HCT116 (cell line): Measurements from ENCODE around the gene HEG1. TPM values are rescaled to one million over a fixed set of nuclear protein-coding genes. Genes with fewer than 3 reads are reported as not detected.
A peak's percentile ranks its signal among the peaks of the same experiment; 100 is the strongest.

Experiments used
- ATAC-seq: fragments of 200-7000 bp; cut with Tn5 transposase; 2 replicates; pipeline ENCODE4 v1.9.1; 2020; ENCODE audit warnings: mild to moderate bottlenecking, moderate library complexity
- BruUV-seq: library from RNA; stranded (reverse); fragments of 400-500 nt; replicated peaks from 2 replicates; lab custom pipeline; 2021; lab: Mats Ljungman, UMichigan
- CTCF ChIA-PET: fragments of 300-600 bp; sonication (Branson Sonifier 250); formaldehyde crosslinking; loops from one replicate; lab custom pipeline; 2021; ENCODE audit warnings: antibody characterized with exemption; lab: Charles Lee
- POLR2A ChIA-PET: fragments of 300-600, 350-600 bp; sonication (Branson Sonifier 250); formaldehyde crosslinking; loops from one replicate; lab custom pipeline; 2021; ENCODE audit warnings: antibody characterized with exemption; lab: Charles Lee
- RAD21 ChIA-PET, 2 experiments: fragments of 300-600 bp; sonication (Branson Sonifier 250); formaldehyde crosslinking; loops; one replicate each; lab custom pipeline; 2023; ENCODE audit warnings: low total read pairs in 2 of 2; ENCODE audit not compliant: uncharacterized antibody in 2 of 2, unreplicated experiment in 2 of 2, low non-redundant PET in 1 of 2; lab: Charles Lee
- DNase-seq: peaks from one replicate; pipeline ENCODE4 v3.0.0-alpha.2; 2010; ENCODE audit warnings: low read depth, low spot score
- H2AFZ ChIP-seq: fragments of 200-600 bp; shearing (Covaris generic), sonication (generic); 2 replicates; pipeline ENCODE4 v1.6.1; 2017; ENCODE audit warnings: low read depth, mixed run types, mixed read lengths, antibody characterized with exemption, low read length; ENCODE audit not compliant: poor library complexity, severe bottlenecking
- H3K27ac ChIP-seq: 2 replicates; pipeline ENCODE4 v1.5.1; 2012; ENCODE audit warnings: low read depth, low read length
- H3K27me3 ChIP-seq: fragments of 200-600 bp; sonication (generic); 2 replicates; pipeline ENCODE4 v1.6.1; 2016; ENCODE audit warnings: mixed run types, low read length, mixed read lengths; ENCODE audit not compliant: insufficient read depth
- H3K36me3 ChIP-seq, 2 experiments: fragments of 200-500 bp in 1 of 2; fragments of 200-600 bp in 1 of 2; sonication (Bioruptor generic) in 1 of 2; sonication (generic) in 1 of 2; 2 replicates each; pipeline versions ENCODE4 v1.5.1 to v1.6.1; 2014 to 2016; ENCODE audit warnings: low read length in 2 of 2, inconsistent platforms in 1 of 2, mixed read lengths in 1 of 2, mixed run types in 1 of 2; ENCODE audit not compliant: insufficient read depth in 2 of 2, control insufficient read depth in 1 of 2
- H3K4me1 ChIP-seq, 2 experiments: fragments of 200-600 bp in 1 of 2; sonication (generic) in 1 of 2; 2 replicates each; pipeline versions ENCODE4 v1.5.1 to v1.6.1; 2012 to 2017; ENCODE audit warnings: low read length in 2 of 2, inconsistent platforms in 1 of 2, mild to moderate bottlenecking in 1 of 2, mixed read lengths in 1 of 2, mixed run types in 1 of 2, moderate library complexity in 1 of 2; ENCODE audit not compliant: insufficient read depth in 2 of 2, control insufficient read depth in 1 of 2
- H3K4me2 ChIP-seq: fragments of 200-600 bp; sonication (generic); 2 replicates; pipeline ENCODE4 v1.6.1; 2017; ENCODE audit warnings: mixed run types, low read length, mixed read lengths
- H3K4me3 ChIP-seq, 2 experiments: fragments of 200-600 bp in 1 of 2; sonication (generic) in 1 of 2; replicated peaks in 1 of 2; 2 replicates each; pipeline ENCODE4 v1.5.1; 2011 to 2016; ENCODE audit warnings: low read length in 2 of 2, control low read depth in 1 of 2, low read depth in 1 of 2, mild to moderate bottlenecking in 1 of 2, mixed read lengths in 1 of 2, mixed run types in 1 of 2
- H3K79me2 ChIP-seq: fragments of 200-600 bp; sonication (generic); 2 replicates; pipeline ENCODE4 v1.6.1; 2017; ENCODE audit warnings: mild to moderate bottlenecking, mixed run types, low read length, moderate library complexity, mixed read lengths; ENCODE audit not compliant: insufficient read depth
- H3K9ac ChIP-seq: fragments of 200-600 bp; sonication (generic); 2 replicates; pipeline ENCODE4 v1.6.1; 2016; ENCODE audit warnings: low read length, mixed read lengths
- H3K9me2 ChIP-seq: fragments of 200-600 bp; sonication (generic), shearing (Covaris generic); 2 replicates; pipeline ENCODE4 v1.6.1; 2017; ENCODE audit warnings: mixed run types, mild to moderate bottlenecking, moderate library complexity; ENCODE audit not compliant: insufficient read depth
- H3K9me3 ChIP-seq, 2 experiments: fragments of 200-500 bp in 1 of 2; fragments of 200-600 bp in 1 of 2; sonication (Bioruptor generic) in 1 of 2; sonication (generic) in 1 of 2; 2 replicates each; pipeline ENCODE4 v1.6.1; 2014 to 2017; ENCODE audit warnings: low read length in 2 of 2, mixed read lengths in 2 of 2, inconsistent platforms in 1 of 2, low read depth in 1 of 2, mild to moderate bottlenecking in 1 of 2, mixed run types in 1 of 2, moderate library complexity in 1 of 2; ENCODE audit not compliant: control insufficient read depth in 1 of 2, insufficient read depth in 1 of 2
- H4K20me1 ChIP-seq: fragments of 200-600 bp; sonication (generic), shearing (Covaris generic); 2 replicates; pipeline ENCODE4 v1.6.1; 2017; ENCODE audit warnings: mixed run types, mild to moderate bottlenecking, moderate library complexity; ENCODE audit not compliant: insufficient read depth
- CEBPB ChIP-seq: IDR thresholded peaks from 2 replicates; pipeline ENCODE4 v1.6.1; 2012; ENCODE audit warnings: low read depth
- EGR1 ChIP-seq: IDR thresholded peaks from 2 replicates; pipeline ENCODE4 v1.6.1; 2012; ENCODE audit warnings: low read depth
- EZH2 ChIP-seq: fragments of 200-600 bp; sonication (generic); IDR thresholded peaks from 2 replicates; pipeline ENCODE4 v1.6.1; 2017; ENCODE audit warnings: antibody characterized with exemption, mixed run types
- POLR2AphosphoS5 ChIP-seq: IDR thresholded peaks from 2 replicates; pipeline ENCODE4 v1.6.1; 2011; ENCODE audit warnings: mild to moderate bottlenecking, low read depth, low read length, moderate library complexity
- SP1 ChIP-seq: IDR thresholded peaks from 2 replicates; pipeline ENCODE4 v1.6.1; 2012; ENCODE audit warnings: low read depth
- YY1 ChIP-seq: IDR thresholded peaks from 2 replicates; pipeline ENCODE4 v1.6.1; 2011; ENCODE audit warnings: low read length, low read depth, moderate library complexity, mild to moderate bottlenecking; ENCODE audit not compliant: insufficient replicate concordance; ENCODE audit errors: extremely low read depth
- ZNF274 ChIP-seq: fragments of 200-500 bp; sonication (Bioruptor generic); IDR thresholded peaks from 2 replicates; pipeline ENCODE4 v1.6.1; 2014; ENCODE audit warnings: mild to moderate bottlenecking, low read depth, low read length, inconsistent platforms
- intact Hi-C: fragments of 100-400 bp; cut with micrococcal nuclease; formaldehyde crosslinking; loops from 2 replicates; pipeline ENCODE4 v1.10.0; 2022
- total RNA-seq: library from RNA; stranded (reverse); gene quantifications from one replicate; pipeline ENCODE4 v1.2.1, GENCODE V29; 2021; ENCODE audit not compliant: unreplicated experiment
- TF ChIP-seq, protein P1 (sequence below): IDR thresholded peaks from 2 replicates; pipeline ENCODE4 v1.6.1; 2012
- TF ChIP-seq, protein P2 (sequence below), 3 experiments: fragments of 200-600 bp in 1 of 3; sonication (generic) in 1 of 3; IDR thresholded peaks in 2 of 3; conservative IDR thresholded peaks in 1 of 3; 2 replicates each; pipeline ENCODE4 v1.5.1; 2012 to 2017; ENCODE audit warnings: low read depth in 2 of 3, low read length in 2 of 3, antibody characterized with exemption in 1 of 3, borderline replicate concordance in 1 of 3, control low read depth in 1 of 3, mild to moderate bottlenecking in 1 of 3, mixed read lengths in 1 of 3, mixed run types in 1 of 3, moderate library complexity in 1 of 3; ENCODE audit not compliant: insufficient read depth in 1 of 3

Gene HEG1
- total RNA-seq, 1 experiment from 2014 or later = 2.6 TPM

GRCh38 chr3:125062904-125063618 lies 7.3 kb upstream of the HEG1 start:
- CTCF ChIA-PET = no interaction called here
- Histone ChIP-seq H3K36me3 (no peaks in the 10 kb centered on the region), H3K4me1 (peaks cover 3 to 12% of the 10 kb centered on the region in 2 experiments; a peak in 2 of 4 replicates), H3K79me2 (no peaks in the 10 kb centered on the region), H3K9me2 (no peaks in the 10 kb centered on the region), H3K9ac (no peak overlapping the region), H4K20me1 (no peaks in the 10 kb centered on the region), H3K27ac (no peak overlapping the region), H3K27me3 (peaks cover 4% of the 10 kb centered on the region; the same call in 1 of the 2 replicates), H2AFZ (no peak overlapping the region), H3K4me3 (no peak overlapping the region), H3K9me3 (no peaks in the 10 kb centered on the region), H3K4me2 (no peak overlapping the region)
- intact Hi-C loops = no loop called here
- BruUV-seq = no TSS peak
- TF ChIP-seq ZNF274 = no peak
- no peak for TF ChIP-seq SP1
- no peak for TF ChIP-seq CEBPB
- TF ChIP-seq, protein P1, sequence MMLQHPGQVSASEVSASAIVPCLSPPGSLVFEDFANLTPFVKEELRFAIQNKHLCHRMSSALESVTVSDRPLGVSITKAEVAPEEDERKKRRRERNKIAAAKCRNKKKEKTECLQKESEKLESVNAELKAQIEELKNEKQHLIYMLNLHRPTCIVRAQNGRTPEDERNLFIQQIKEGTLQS = no peak
- no peak for TF ChIP-seq YY1
- no peak for TF ChIP-seq POLR2AphosphoS5
- POLR2A ChIA-PET = no interaction called here
- ATAC-seq (peak; percentile 37; the same call in 1 of the 2 replicates), DNase-seq (no peak)
- RAD21 ChIA-PET = interaction anchor here in 1 of 2 experiments (0.5 kb wide), 1 partner anchor 152 kb away, joined by 4 read pairs; no protein-coding TSS in a partner anchor

DNA sequence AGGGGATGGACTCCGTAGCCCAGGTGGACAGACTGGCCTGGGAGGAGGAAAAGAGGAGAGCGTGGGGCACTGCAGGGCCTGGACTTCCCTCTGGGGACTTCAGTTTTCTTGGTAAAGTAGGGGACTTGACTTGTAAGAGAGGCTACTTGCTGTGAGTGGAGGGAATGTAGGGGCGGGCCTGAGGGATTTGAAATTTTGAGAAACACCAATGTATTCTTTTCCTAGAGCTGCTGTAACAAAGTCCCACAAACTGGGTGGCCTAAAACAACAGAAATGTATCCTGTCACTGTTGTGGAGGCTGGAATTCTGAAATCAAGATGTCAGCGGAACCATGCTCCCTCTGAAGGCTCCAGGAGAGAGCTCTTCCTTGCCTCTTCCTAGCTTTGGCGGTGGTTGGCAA lies 5.8 kb upstream of the HEG1 start:
- POLR2A ChIA-PET = no interaction called here
- Histone ChIP-seq H2AFZ (no peak overlapping the region), H3K9me2 (no peaks in the 10 kb centered on the region), H3K27me3 (peaks cover 4% of the 10 kb centered on the region; the same call in 1 of the 2 replicates), H3K36me3 (no peaks in the 10 kb centered on the region), H3K27ac (no peak overlapping the region), H3K9me3 (no peaks in the 10 kb centered on the region), H3K79me2 (no peaks in the 10 kb centered on the region), H4K20me1 (no peaks in the 10 kb centered on the region), H3K4me1 (peaks cover 7 to 21% of the 10 kb centered on the region in 2 experiments; a peak in 3 of 4 replicates), H3K4me3 (no peak overlapping the region), H3K9ac (no peak overlapping the region), H3K4me2 (no peak overlapping the region)
- CTCF ChIA-PET = no interaction called here
- intact Hi-C loops = no loop called here
- RAD21 ChIA-PET = no interaction called here
- ATAC-seq (no peak), DNase-seq (no peak)
- TF ChIP-seq, protein P2, sequence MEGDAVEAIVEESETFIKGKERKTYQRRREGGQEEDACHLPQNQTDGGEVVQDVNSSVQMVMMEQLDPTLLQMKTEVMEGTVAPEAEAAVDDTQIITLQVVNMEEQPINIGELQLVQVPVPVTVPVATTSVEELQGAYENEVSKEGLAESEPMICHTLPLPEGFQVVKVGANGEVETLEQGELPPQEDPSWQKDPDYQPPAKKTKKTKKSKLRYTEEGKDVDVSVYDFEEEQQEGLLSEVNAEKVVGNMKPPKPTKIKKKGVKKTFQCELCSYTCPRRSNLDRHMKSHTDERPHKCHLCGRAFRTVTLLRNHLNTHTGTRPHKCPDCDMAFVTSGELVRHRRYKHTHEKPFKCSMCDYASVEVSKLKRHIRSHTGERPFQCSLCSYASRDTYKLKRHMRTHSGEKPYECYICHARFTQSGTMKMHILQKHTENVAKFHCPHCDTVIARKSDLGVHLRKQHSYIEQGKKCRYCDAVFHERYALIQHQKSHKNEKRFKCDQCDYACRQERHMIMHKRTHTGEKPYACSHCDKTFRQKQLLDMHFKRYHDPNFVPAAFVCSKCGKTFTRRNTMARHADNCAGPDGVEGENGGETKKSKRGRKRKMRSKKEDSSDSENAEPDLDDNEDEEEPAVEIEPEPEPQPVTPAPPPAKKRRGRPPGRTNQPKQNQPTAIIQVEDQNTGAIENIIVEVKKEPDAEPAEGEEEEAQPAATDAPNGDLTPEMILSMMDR (IDR thresholded peaks at IDR 0.05 in 2 of 3, conservative IDR thresholded peaks at IDR 0.05 in 1 of 3; ENCODE audit: borderline replicate concordance in 1 of 3, insufficient read depth in 1 of 3, low read depth in 2 of 3, low read length in 2 of 3) = no peak
- TF ChIP-seq, protein P1 = no peak
- TF ChIP-seq EZH2 (no peak), EGR1 (no peak)
- no TSS peak for BruUV-seq
